ENCODE data around the gene NSDHL. TPM values are rescaled to one million over a fixed set of nuclear protein-coding genes. Genes with fewer than 3 reads are reported as not detected.
"Not testable (repeated sequence)": the region's sequence is repeated elsewhere in the genome, so short reads cannot be mapped to it uniquely, and the experiment has no call there.

Gene NSDHL
- total RNA-seq, 1 donor, result 2.7 TPM

DNA sequence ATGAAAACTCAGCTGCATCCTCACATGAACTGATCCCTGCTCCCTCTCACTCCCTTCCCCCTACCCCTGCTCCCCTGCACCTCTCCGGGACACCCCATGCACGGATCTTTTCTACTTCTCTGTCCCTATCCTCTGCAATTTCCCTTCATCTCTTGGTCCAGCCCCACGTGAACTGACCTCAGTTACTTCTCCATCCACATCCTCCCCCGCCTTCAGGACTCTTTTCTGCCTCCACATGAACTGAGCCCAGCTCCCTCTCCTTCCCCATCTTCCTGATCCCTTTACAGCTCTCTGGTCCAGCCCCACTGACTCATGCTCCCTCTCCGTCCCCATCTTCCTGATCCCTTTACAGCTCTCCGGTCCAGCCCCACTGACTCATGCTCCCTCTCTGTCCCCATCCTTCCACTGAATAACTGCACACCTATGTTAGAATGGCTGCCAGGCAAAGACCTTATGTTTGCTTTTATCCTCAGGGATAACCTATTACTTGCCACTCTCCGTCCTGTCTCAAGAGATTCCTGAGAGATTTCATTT, 6.0 kb upstream of the NSDHL start:
- Histone ChIP-seq H3K4me3 (ENCODE audit: low read length) (no peak overlapping the region), H3K9me3 (ENCODE audit: low read depth, low read length) (no peaks in the 10 kb centered on the region), H3K4me1 (ENCODE audit: insufficient read depth, low read length) (peaks cover 1% of the 10 kb centered on the region), H3K27me3 (ENCODE audit: insufficient read depth, low read length) (no peaks in the 10 kb centered on the region)

DNA sequence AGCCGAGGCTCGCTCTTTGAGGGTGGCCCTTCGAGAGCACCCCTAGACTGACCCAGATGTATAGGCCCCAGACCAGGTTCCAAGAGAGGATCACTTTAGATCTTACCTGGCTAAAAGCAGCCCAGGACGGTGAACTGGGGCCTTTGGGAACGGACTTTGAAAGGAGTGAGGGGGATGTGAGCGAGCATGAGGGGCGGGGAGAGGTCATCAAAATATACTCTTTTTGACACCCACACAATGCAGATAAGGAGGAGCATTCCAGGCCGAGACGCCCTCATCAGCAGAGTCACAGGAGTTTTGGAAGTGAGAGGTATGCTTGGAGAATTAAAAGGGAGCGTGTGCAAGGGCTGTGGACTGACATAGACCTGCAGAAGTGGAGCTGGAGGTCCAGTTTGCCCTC, 528 bp downstream of the NSDHL start:
- Histone ChIP-seq H3K4me1 (ENCODE audit: insufficient read depth, low read length) (peaks cover 16% of the 10 kb centered on the region), H3K4me3 (ENCODE audit: low read length) (peak overlapping the region; percentile 60), H3K27me3 (ENCODE audit: insufficient read depth, low read length) (no peaks in the 10 kb centered on the region), H3K9me3 (ENCODE audit: low read depth, low read length) (no peaks in the 10 kb centered on the region)

DNA sequence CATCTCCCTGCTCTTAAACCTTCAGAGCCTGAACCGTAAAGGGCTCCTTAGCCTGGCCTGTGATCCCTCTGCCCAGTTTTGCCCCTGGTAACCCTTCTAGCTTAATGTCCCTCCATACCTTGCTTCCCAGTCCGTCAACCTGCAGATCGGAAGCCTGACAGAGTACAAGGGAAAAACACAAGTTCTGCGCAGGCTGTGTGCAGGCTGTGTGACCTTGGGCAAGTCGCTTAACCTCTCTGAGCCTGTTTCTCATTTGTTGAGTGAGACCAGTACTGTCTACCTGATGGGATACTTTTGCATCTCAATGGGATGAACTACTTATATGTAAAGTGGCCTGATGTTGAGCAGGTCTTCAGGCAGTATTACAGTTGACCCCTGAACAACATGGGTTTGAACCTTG, 1.7 kb downstream of the NSDHL start:
- Histone ChIP-seq H3K27me3 (ENCODE audit: insufficient read depth, low read length) (no peaks in the 10 kb centered on the region), H3K4me3 (ENCODE audit: low read length) (no peak overlapping the region), H3K9me3 (ENCODE audit: low read depth, low read length) (no peaks in the 10 kb centered on the region), H3K4me1 (ENCODE audit: insufficient read depth, low read length) (peaks cover 16% of the 10 kb centered on the region)

DNA sequence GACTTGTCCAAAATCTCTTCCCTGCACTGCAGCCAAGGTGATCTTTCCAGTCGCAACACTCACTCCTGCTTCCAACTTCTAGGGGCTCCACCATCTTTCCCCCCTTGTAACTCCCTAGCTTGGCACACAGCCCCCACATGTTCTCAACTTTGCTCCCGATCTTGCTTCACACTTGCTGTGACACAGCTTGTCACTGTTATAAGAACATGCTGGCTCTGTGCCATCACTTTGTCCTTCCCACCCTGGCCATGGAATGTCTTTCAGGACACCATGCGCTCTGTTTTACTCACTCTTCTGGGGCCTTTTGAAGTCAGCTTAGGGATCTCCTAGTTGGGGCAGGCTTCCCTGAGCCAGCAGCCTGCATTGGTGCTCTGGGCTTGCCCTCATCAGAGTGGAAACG, 2.5 kb downstream of the NSDHL start:
- Histone ChIP-seq H3K4me3 (ENCODE audit: low read length) (no peak overlapping the region), H3K27me3 (ENCODE audit: insufficient read depth, low read length) (no peaks in the 10 kb centered on the region), H3K4me1 (ENCODE audit: insufficient read depth, low read length) (peaks cover 16% of the 10 kb centered on the region), H3K9me3 (ENCODE audit: low read depth, low read length) (no peaks in the 10 kb centered on the region)

DNA sequence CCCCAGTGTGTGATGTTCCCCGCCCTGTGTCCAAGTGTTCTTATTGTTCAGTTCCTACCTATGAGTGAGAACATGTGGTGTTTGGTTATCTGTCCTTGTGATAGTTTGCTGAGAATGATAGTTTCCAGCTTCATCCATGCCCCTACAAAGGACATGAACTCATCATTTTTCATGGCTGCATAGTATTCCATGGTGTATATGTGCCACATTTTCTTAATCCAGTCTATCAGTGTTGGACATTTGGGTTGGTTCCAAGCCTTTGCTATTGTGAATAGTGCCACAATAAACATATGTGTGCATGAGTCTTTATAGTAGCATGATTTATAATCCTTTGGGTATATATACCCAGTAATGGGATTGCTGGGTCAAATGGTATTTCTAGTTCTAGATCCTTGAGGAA, 4.6 kb downstream of the NSDHL start:
- not testable (repeated sequence) for H3K4me3 ChIP-seq (ENCODE audit: low read length); H3K27me3 ChIP-seq (ENCODE audit: insufficient read depth, low read length)

DNA sequence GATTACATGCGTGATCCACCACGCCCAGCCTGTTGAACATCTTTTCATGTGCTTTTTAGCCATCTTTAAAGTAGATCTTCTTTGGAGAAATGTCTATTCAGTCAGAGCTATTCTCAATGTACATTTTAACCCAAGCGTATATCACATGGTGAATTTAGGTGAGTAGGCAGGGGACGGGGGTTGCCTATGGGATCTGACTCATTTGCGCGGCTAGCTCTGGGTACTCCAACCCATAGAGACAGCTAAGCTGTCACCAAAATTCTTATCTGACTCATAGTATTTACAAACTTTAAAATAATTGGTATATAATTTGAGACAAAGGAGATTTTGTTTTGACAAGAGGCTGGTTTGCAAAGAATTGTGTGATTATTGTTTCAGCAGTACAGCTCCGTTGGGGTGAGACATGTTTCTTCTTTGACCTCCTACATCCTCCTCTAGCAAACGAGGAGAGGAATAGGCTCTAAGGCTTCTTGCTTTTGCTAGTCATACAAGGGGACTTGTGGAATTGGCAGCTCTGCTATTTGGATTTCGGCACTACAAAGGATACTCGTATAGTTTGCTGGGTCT, 12.0 kb downstream of the NSDHL start:
- Histone ChIP-seq H3K4me1 (ENCODE audit: insufficient read depth, low read length) (no peaks in the 10 kb centered on the region), H3K9me3 (ENCODE audit: low read depth, low read length) (no peaks in the 10 kb centered on the region), H3K27me3 (ENCODE audit: insufficient read depth, low read length) (no peaks in the 10 kb centered on the region), H3K4me3 (ENCODE audit: low read length) (no peak overlapping the region)

More for the DNA sequence above, 4.6 kb downstream of the NSDHL start:
- H3K4me1 ChIP-seq (ENCODE audit: insufficient read depth, low read length); H3K9me3 ChIP-seq (ENCODE audit: low read depth, low read length): not testable (repeated sequence)

DNA sequence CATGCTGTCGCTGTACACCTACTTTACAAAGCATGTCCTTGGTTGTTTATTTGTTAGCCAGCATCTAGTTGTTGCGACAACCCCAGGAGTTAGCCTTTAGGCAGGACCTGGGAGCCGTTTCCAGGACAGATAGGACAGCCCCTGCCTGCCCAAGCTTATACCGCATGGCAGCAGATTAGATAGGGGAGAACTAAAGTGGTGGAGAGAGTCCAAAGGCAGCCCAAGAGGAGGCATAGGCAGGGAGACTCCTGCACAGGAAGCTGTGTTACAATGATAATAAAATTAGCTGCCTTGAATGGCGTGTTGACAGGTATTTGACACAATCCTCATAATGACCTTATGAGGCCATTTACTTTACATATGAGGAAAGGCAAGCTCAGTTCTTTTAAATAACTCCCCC, 13.0 kb downstream of the NSDHL start:
- no peaks in the 10 kb centered on the region for H3K27me3 ChIP-seq (ENCODE audit: insufficient read depth, low read length)
- no peak overlapping the region for H3K4me3 ChIP-seq (ENCODE audit: low read length)
- no peaks in the 10 kb centered on the region for H3K4me1 ChIP-seq (ENCODE audit: insufficient read depth, low read length)
- no peaks in the 10 kb centered on the region for H3K9me3 ChIP-seq (ENCODE audit: low read depth, low read length)

DNA sequence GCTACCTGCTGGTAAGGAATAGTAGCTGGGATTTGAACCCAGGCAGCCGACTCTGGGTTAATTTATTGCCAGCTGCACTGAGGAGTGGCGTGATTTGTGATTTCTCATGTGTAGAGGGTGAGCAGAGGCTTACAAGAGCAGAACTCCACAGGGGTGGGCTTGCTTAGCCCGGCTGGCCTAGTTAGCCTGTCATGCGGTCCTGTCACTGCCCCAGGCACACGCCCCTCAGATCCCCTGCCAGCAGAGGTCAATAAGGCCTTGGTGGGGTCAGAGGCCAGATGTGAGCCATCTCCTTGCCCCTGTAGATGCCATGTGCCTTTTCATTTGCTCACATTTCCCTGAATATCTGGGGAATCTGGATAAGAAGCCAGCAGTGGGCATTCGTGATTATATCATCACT, 13.4 kb downstream of the NSDHL start:
- no peaks in the 10 kb centered on the region for H3K4me1 ChIP-seq (ENCODE audit: insufficient read depth, low read length)
- no peaks in the 10 kb centered on the region for H3K27me3 ChIP-seq (ENCODE audit: insufficient read depth, low read length)
- no peaks in the 10 kb centered on the region for H3K9me3 ChIP-seq (ENCODE audit: low read depth, low read length)
- no peak overlapping the region for H3K4me3 ChIP-seq (ENCODE audit: low read length)

DNA sequence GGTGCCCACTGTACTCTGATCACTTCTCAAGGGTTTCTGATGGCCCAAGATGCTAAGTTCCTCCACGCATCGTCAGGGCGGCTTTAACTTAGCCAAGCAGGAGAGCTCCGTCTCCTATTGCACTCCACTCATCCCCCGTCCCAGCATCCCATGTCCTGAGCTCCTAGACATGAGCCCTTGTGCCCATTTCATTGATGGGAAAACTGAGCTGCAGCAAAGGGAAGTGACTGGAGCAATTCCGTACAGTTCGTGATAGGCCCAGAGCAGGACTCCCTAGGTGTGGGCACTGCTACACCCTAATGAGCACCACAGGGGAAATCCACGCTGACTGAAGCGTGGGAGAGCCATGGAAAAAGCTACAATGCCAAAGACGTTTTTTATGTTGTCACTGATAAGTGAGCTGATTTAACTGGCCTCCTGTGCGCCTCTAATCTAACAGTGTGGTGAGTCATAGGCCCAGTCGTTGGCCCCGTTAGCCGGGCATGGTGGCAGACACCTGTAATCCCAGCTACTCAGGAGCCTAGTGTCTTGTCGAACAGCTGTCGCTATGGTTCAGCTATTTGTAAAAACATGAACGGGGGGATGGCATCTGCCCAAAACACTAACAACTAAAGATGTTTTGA, 14.9 kb downstream of the NSDHL start:
- Histone ChIP-seq H3K4me1 (ENCODE audit: insufficient read depth, low read length) (no peaks in the 10 kb centered on the region), H3K27me3 (ENCODE audit: insufficient read depth, low read length) (no peaks in the 10 kb centered on the region), H3K9me3 (ENCODE audit: low read depth, low read length) (no peaks in the 10 kb centered on the region), H3K4me3 (ENCODE audit: low read length) (no peak overlapping the region)

DNA sequence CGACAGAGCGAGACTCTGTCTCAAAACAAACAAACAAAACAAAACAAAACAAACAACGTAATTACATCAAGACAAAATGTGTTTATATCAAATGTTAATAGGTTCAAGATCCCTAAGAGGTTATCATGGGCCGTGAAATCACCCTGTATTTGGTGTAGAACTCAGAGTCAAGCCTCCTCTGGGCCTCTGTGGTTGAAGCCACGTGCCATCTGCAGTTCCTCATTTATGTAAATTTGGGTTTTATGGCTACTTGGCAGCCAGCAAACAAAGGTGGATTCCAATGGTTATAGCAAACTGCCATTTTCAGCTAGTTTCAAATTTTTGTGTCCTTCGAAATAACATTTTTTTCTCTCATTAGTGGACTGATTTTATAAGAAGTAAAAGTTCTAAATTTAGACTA, 16.4 kb downstream of the NSDHL start:
- Histone ChIP-seq H3K27me3 (ENCODE audit: insufficient read depth, low read length) (no peaks in the 10 kb centered on the region), H3K4me1 (ENCODE audit: insufficient read depth, low read length) (no peaks in the 10 kb centered on the region), H3K4me3 (ENCODE audit: low read length) (no peak overlapping the region), H3K9me3 (ENCODE audit: low read depth, low read length) (no peaks in the 10 kb centered on the region)

DNA sequence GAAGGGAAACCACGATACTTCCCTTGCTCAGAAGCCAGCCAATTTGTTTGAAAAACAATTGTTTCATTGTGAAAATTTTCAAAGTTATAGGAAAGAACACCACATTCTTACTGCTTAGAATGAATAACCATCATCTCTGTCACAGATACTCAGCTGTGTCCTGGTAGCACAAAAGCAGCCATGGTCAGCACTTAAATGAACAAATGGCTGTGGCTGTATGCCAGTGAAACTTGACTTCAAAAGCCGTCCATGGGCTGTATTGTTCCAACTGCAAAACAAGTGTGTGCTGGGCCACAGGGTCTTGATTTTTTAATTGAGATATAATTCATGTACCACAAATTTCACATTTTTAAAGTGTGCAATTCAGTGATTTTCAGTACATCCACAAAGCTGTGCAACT, 19.6 kb downstream of the NSDHL start:
- Histone ChIP-seq H3K4me3 (ENCODE audit: low read length) (no peak overlapping the region), H3K4me1 (ENCODE audit: insufficient read depth, low read length) (no peaks in the 10 kb centered on the region), H3K27me3 (ENCODE audit: insufficient read depth, low read length) (no peaks in the 10 kb centered on the region), H3K9me3 (ENCODE audit: low read depth, low read length) (no peaks in the 10 kb centered on the region)

DNA sequence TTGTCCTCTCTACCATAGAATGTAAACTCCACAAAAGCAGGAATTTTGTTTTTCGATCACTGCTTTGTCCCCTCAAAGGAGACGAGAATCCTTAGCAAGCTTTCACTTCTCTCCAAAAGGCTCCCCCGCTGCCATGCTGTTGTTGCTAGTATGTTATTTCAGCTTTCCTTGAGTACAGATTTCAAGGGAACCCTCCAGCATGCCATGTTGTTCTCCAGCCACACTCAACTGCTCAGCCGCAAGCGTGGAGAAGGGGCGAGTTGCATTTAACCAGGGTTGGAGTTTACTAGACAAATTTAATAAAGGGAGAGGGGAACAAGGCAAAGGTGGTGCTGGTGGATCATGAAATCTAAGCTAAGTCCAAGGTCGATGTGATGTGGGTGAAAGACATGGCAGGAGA, 23.1 kb downstream of the NSDHL start:
- Histone ChIP-seq H3K4me3 (ENCODE audit: low read length) (no peak overlapping the region), H3K27me3 (ENCODE audit: insufficient read depth, low read length) (no peaks in the 10 kb centered on the region), H3K9me3 (ENCODE audit: low read depth, low read length) (no peaks in the 10 kb centered on the region), H3K4me1 (ENCODE audit: insufficient read depth, low read length) (no peaks in the 10 kb centered on the region)

DNA sequence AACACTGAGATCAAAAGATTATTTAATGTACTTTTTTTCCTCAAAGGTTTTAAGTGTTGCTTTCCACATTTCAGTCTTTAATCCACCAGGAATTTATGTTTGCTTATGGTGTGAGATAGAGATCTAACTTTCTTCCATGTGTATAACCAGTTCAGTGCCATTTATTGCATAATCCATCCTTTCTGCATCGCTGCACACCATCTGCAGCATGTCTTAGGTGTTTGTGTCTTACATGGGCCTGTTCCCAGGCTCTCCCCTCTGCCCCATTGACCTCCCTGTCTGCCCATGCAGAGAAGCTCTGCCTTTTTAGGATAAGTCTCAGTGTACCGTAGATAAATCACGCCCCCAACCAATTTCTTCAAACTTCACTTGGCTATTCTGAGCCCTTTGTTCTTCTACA, 30.3 kb downstream of the NSDHL start:
- Histone ChIP-seq H3K4me3 (ENCODE audit: low read length) (no peak overlapping the region), H3K4me1 (ENCODE audit: insufficient read depth, low read length) (no peaks in the 10 kb centered on the region), H3K9me3 (ENCODE audit: low read depth, low read length) (no peaks in the 10 kb centered on the region), H3K27me3 (ENCODE audit: insufficient read depth, low read length) (no peaks in the 10 kb centered on the region)

DNA sequence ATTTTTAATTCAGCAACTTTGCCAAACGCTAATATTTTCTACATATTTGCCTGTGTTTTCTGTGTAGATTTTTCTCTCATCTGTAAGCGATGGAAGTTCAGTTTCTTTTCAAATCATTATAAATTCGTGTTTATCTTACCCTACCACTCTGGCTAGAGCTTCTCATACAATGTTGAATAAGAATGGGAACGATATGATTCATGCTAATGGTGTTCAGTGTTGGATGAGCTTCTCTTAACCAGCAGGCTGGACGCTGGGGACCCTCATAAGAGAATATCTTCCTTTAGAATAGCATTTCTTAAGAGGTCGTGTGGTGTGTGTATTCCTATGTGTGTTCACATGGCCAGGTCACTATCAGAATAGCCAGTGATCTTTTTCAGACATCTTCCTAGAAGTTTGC, 31.0 kb downstream of the NSDHL start:
- Histone ChIP-seq H3K27me3 (ENCODE audit: insufficient read depth, low read length) (no peaks in the 10 kb centered on the region), H3K9me3 (ENCODE audit: low read depth, low read length) (no peaks in the 10 kb centered on the region), H3K4me1 (ENCODE audit: insufficient read depth, low read length) (no peaks in the 10 kb centered on the region), H3K4me3 (ENCODE audit: low read length) (no peak overlapping the region)

DNA sequence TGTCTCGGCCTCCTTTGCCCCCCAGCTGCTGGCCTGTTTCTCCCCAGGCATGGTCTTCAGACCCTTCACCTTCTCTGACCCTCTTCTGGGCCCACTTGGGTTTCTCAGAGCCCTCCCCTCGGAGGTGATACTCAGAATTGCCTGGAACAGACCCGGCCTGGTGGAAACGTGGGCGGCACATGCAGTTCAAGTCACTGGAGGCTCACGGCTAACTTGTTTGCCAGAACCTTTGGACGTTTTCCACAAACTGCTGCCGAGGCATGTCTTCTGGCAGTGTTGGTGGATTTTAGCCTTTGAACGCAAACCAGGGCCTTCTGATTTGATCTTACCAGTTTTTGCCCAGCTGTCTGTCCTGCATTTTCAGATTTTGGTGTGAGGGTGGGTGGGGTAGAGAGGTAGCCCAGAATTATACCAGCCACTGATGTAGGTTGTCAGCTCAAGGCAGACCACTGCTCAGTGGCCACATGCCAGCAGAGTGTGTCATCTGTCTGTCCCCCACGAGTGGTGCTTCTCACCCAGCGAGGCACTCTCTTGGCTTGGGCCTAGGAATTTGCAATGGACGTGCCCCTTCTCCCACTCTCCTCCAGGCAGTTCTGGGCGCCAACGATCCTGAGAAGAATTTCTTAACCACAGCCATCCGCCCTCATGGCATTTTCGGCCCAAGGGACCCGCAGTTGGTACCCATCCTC, 34.5 kb downstream of the NSDHL start:
- no peaks in the 10 kb centered on the region for H3K4me1 ChIP-seq (ENCODE audit: insufficient read depth, low read length)
- no peaks in the 10 kb centered on the region for H3K9me3 ChIP-seq (ENCODE audit: low read depth, low read length)
- no peak overlapping the region for H3K4me3 ChIP-seq (ENCODE audit: low read length)
- H3K27me3 ChIP-seq (ENCODE audit: insufficient read depth, low read length), result no peaks in the 10 kb centered on the region

DNA sequence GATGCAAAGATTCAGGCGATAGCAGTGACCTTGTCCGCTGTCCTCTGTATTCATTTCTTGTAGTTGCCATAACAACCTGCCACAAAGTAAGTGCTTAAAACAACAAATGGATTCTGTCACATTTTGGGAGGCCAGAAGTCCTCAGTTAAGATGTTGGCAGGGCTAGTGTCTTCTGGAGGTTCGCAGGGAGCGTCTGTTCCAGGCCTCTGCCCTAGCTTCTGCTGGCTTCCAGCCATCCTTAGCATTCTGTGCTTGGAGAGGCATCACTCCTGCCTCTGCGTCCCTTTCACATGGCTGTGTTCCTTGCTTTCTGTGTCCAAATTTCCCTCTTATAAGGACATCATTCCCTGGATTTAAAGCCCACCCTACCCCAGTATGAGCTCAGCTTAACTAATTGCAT, 35.5 kb downstream of the NSDHL start:
- no peak overlapping the region for H3K4me3 ChIP-seq (ENCODE audit: low read length)
- H3K27me3 ChIP-seq (ENCODE audit: insufficient read depth, low read length), result no peaks in the 10 kb centered on the region
- H3K4me1 ChIP-seq (ENCODE audit: insufficient read depth, low read length), result no peaks in the 10 kb centered on the region
- no peaks in the 10 kb centered on the region for H3K9me3 ChIP-seq (ENCODE audit: low read depth, low read length)
